Activated naive CD8-positive, alpha-beta T cell (primary cell): ENCODE data around the gene DCAF15.

ENCODE experiments used
- H3K27ac Mint-ChIP-seq: one replicate; pipeline ENCODE4 v1.8.0; 2021; ENCODE audit warnings: mixed read lengths
- H3K27me3 Mint-ChIP-seq: one replicate; pipeline ENCODE4 v1.8.0; 2021; ENCODE audit warnings: mixed read lengths
- H3K36me3 Mint-ChIP-seq: one replicate; pipeline ENCODE4 v1.8.0; 2021; ENCODE audit warnings: mixed read lengths
- H3K4me1 Mint-ChIP-seq: one replicate; pipeline ENCODE4 v1.8.0; 2021; ENCODE audit warnings: low read depth, mixed read lengths
- H3K4me3 Mint-ChIP-seq: one replicate; pipeline ENCODE4 v1.8.0; 2021; ENCODE audit warnings: mild to moderate bottlenecking, mixed read lengths
- H3K9me3 Mint-ChIP-seq: one replicate; pipeline ENCODE4 v1.8.0; 2021; ENCODE audit warnings: low read depth, mixed read lengths

Gene DCAF15

GRCh38 chr19:13999085-13999484, 46.8 kb downstream of the DCAF15 start:
- Mint-ChIP-seq H3K36me3 (no peaks in the 10 kb centered on the region), H3K4me1 (peaks cover 38% of the 10 kb centered on the region), H3K27ac (no peak overlapping the region), H3K9me3 (no peaks in the 10 kb centered on the region), H3K27me3 (no peaks in the 10 kb centered on the region), H3K4me3 (no peak overlapping the region)

GRCh38 chr19:14000691-14001375, 48.5 kb downstream of the DCAF15 start:
- Mint-ChIP-seq H3K36me3 (no peaks in the 10 kb centered on the region), H3K9me3 (no peaks in the 10 kb centered on the region), H3K4me1 (peaks cover 50% of the 10 kb centered on the region), H3K27ac (peak overlapping the region; percentile 95), H3K27me3 (no peaks in the 10 kb centered on the region), H3K4me3 (peak overlapping the region; percentile 31)

- Mint-ChIP-seq H3K9me3 (no peaks in the 10 kb centered on the region), H3K27me3 (no peaks in the 10 kb centered on the region), H3K4me1 (peaks cover 56% of the 10 kb centered on the region), H3K36me3 (no peaks in the 10 kb centered on the region), H3K4me3 (peak overlapping the region; percentile 68), H3K27ac (peak overlapping the region; percentile 95)
Observed at GRCh38 chr19:14002571-14003250, 50.4 kb downstream of the DCAF15 start.

- peaks cover 56% of the 10 kb centered on the region for H3K4me1 Mint-ChIP-seq
- no peaks in the 10 kb centered on the region for H3K9me3 Mint-ChIP-seq
- peak overlapping the region; percentile 95 for H3K27ac Mint-ChIP-seq
- no peaks in the 10 kb centered on the region for H3K27me3 Mint-ChIP-seq
- H3K36me3 Mint-ChIP-seq = no peaks in the 10 kb centered on the region
- H3K4me3 Mint-ChIP-seq = peak overlapping the region; percentile 68
Observed at GRCh38 chr19:14003251-14004055, 51.1 kb downstream of the DCAF15 start.

GRCh38 chr19:14004619-14005348, 52.5 kb downstream of the DCAF15 start:
- Mint-ChIP-seq H3K4me1 (peaks cover 56% of the 10 kb centered on the region), H3K27ac (peak overlapping the region; percentile 84), H3K4me3 (peak overlapping the region; percentile 85), H3K9me3 (no peaks in the 10 kb centered on the region), H3K36me3 (no peaks in the 10 kb centered on the region), H3K27me3 (no peaks in the 10 kb centered on the region)

DNA sequence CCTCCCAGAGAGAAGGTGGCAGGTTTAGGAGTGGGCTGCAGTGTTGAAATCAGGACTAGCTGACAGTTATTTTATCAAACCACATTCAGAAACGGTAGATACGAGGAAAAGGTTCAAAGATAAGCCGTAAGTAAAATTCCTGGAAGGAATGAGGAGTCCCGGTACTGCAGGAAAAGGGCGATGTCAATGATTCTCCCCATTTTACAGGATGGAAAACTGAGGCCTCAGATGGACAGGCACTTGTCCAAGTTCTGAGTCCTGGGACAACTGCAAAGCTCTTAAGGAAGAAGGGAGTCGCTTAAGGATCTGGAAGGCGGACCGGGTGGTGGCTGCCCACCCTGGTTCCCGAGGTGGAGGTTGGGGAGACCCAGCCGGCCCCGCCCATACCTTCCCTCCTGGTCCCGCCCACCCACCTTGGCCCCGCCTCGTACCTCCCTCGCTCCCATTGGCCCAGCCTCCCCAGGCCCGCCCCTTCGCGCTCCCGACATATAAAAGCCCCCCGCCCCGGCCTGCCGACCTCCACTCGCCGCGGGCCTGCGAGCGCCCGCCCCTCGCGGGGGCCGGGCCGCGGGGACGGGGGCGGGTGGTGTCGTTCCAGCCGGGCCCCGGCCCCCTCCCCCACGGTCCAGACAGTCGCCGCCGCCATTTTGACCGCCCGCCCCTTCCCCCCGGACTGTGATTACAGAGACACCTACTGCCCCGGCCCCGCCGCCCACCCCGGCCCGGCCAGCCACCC, 53.2 kb downstream of the DCAF15 start:
- H3K9me3 Mint-ChIP-seq = no peaks in the 10 kb centered on the region

GRCh38 chr19:14006085-14006765, 53.9 kb downstream of the DCAF15 start, which contains the start of gene RFX1:
TSS of gene RFX1 (minus strand) at chr19:14006320. CDS start at chr19:13993843, 12,477 bp downstream.
- no peaks in the 10 kb centered on the region for H3K36me3 Mint-ChIP-seq
- H3K27me3 Mint-ChIP-seq = no peaks in the 10 kb centered on the region
- H3K9me3 Mint-ChIP-seq = no peaks in the 10 kb centered on the region
- peak within 1 kb of the TSS; percentile 94 for H3K27ac Mint-ChIP-seq
- H3K4me3 Mint-ChIP-seq = peak within 1 kb of the TSS; percentile 91
- peaks cover 42% of the 10 kb centered on the region for H3K4me1 Mint-ChIP-seq

More for the DNA sequence above, 53.2 kb downstream of the DCAF15 start:
- H3K4me1 Mint-ChIP-seq = peaks cover 49% of the 10 kb centered on the region
- H3K27me3 Mint-ChIP-seq = no peaks in the 10 kb centered on the region
- no peaks in the 10 kb centered on the region for H3K36me3 Mint-ChIP-seq
- H3K27ac Mint-ChIP-seq = peak overlapping the region; percentile 84
- H3K4me3 Mint-ChIP-seq = peak overlapping the region; percentile 85

GRCh38 chr19:14006766-14007562, 54.7 kb downstream of the DCAF15 start:
- H3K27ac Mint-ChIP-seq = peak overlapping the region; percentile 94
- no peaks in the 10 kb centered on the region for H3K9me3 Mint-ChIP-seq
- no peaks in the 10 kb centered on the region for H3K27me3 Mint-ChIP-seq
- peaks cover 37% of the 10 kb centered on the region for H3K4me1 Mint-ChIP-seq
- H3K36me3 Mint-ChIP-seq = no peaks in the 10 kb centered on the region
- peak overlapping the region; percentile 91 for H3K4me3 Mint-ChIP-seq
